GM21717 (cell line): ENCODE data around the gene RGR.

Source experiments
- ATAC-seq: cut with Tn5 transposase; IDR thresholded peaks from one replicate; pipeline ENCODE4 v1.9.1; 2021; ENCODE audit warnings: mild to moderate bottlenecking, moderate library complexity; ENCODE audit not compliant: unreplicated experiment

RGR gene

GRCh38 chr10:84293171-84293570 is 48.3 kb downstream of the RGR start:
- no peak for ATAC-seq

- ATAC-seq: peak; percentile 41
These were observed 48.7 kb downstream of the RGR start for GRCh38 chr10:84293574-84294016.

DNA sequence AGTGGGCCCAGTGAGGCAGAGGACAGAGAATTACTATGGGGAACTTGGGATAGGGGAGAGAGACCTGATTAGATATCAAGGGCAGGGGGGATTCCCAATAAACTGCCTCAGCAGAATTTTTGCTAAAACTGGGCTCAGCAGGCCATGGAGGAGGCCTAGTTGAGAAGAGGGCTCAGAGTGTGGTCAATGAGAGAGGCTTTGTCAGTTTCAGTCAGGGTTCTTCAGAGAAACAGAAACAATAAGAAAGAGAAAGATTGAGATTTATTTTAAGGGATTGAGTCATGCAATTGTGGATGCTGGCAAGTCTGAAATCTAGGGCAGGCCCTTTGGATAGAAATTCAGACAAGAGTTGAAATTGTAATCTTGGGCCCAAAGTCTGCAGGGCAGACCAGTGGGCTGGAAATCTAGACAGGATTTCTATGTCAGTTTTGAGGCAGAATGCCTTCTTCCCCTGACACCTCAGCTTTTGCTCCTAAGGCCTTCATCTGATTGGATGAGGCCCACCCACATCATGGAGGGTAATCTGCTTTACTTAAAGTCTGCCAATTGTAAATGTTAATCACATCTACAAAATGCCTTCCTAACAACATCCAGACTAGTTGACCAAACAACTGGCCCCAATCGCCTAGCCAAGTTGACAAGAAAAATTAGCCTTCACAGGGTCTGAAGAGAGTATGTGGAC is 50.1 kb downstream of the RGR start:
- ATAC-seq: peak; percentile 78

DNA sequence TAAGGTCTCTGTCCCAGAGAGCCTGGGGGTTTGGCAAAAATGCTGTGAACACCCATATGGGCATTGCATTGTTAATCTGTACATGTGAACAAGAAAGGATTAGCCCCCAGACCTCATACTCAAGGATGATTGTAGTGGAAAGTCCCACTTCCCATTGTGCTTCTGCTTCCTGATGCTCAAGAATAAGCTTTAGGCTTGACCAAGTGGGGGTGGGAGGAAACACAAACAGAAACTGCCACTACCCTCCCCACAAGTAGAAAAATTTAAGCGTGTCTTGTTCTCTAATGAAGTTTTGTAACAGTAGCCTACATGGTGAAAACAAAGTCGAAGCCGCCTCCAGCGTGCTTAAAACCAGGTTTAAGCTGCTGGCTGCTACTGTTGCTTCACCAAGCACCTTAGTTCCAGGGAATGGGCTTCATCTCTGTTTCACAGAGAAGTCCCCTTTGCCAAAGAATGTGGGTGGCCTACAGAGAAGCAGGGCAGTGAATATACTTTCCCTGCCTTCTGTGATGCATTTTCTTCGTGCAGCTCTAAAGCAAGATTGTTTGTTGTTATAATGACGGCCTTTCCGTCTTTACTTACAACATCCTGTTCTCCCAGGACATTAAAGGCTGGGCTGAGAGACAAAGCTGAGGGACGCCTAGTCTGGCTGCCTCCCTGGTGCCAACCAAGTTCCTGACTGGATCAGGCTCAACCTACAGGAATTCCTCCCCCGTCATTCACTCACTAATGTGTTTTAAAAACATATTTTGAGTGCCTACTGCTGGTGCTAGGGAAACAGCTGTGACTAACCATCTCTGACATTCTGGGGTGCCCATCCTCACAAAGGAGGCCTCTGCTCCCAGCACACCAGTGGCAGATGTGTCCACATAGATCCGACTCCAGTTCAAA is 51.5 kb downstream of the RGR start:
- no peak for ATAC-seq

DNA sequence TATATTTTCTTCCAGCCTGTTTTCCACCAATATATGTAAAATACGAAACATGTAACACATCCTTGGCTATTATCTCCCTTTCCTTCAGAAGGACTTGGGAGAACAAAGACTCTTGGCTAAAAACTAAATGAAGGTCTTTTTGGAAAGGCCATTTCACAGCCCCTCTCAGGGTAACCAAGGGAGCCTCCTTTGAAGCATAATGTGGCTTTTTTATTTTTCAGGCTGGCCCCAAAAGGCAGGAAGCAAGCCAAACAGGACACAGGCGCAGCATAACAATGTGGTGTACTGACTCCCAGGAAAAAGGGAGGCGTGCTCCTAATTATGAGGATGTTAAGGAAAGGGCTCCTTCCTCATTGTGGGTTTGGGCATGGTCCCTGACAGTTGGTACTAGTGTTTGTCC is 53.2 kb downstream of the RGR start:
- ATAC-seq: no peak

GRCh38 chr10:84302223-84302622 is 57.4 kb downstream of the RGR start:
- ATAC-seq: no peak

DNA sequence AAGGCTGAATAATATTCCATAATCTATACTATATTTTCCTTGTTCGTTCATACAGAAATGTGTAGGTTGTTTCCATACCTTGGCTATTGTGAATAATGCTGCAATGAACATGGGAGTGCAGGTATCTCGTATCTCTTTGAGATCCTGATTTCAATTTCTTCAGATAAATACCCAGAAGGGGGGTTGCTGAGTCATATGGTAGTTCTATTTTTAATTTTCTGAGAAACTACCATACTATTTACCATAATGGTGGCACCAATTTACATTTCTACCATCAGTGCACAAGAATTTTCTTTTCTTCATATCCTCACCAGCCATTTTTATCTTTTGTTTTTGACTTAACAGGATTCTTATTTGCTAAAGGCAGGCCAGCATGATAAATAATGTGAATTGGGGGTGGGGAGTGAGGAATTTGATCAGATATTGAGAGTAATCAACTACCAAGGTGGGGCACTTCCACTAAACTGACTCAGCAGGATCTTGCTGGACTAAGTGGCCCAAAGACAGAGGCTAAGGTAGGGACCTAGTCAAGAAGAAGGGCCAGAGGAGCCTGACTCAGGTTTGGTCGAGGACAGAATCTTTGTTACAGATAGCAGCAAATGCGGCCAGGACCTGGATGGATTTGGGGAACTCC is 62.0 kb downstream of the RGR start:
- no peak for ATAC-seq

DNA sequence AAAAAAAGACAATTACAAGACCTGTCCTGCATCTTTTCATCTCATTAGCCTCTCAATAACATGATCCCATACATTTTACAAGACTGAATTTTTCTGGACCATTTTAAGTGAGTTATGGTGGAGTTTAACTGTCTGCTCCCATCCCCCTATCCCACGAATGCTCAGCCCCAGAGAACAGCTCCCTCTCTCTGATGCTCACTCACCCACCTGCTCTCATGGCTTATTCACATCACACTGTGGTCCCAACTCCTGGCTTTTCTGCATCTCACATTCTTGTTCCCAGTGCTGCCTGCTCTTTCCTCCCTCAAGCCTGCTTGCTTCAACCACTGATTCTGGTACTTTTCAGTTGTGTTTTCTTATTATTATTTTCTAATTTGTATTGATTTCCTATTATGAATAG is 63.2 kb downstream of the RGR start:
- ATAC-seq: no peak

DNA sequence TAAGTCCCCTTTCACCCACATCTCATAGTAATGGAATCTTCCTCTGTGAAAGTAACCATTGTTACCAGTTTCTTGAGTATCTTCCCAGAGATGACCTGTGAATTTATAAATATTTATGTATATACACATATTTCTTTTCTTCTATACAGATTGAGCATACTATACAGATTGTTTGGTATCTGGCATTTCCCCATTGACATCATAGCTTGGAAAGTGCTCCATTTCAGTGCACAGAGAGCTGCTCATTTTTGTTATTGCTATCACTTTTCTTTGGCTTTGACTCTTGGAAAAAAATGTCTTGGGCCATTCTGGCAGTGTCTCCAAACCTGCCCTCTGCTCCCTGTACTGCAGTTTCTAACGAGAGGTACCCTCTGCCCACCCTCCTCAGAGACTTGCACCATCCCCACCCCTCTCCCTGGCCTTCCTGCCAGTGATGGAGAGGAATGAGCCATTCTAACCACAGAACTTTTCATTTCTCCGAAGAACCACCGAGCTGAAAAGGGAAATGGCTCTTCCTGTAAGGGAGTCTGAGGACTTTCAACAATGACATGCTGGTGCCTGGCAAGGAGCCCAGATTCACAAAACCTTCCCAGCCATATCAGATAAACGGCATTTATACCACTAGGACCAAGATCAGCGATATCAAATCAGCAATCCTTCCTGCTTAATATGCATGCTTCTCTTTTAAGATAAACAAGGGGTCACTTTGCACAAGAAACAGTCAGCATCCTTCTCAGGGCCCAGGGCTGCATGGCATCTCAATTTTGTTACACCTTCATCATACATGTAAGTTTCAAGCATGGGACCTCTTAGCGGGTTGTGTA is 63.8 kb downstream of the RGR start:
- ATAC-seq: peak; percentile 85
